Muscle of leg (tissue), 11 donors: ENCODE results near the gene ARAP1. TPM values are rescaled to one million over a fixed set of nuclear protein-coding genes. Genes with fewer than 3 reads are reported as not detected.

Experiments
- DNase-seq: peaks from one replicate; pipeline ENCODE4 v3.0.0; 2013
- H3K27ac ChIP-seq: one replicate; pipeline ENCODE4 v1.5.1; 2013; ENCODE audit warnings: mild to moderate bottlenecking, low read length, control low read depth
- H3K27me3 ChIP-seq: one replicate; pipeline ENCODE4 v1.6.1; 2013; ENCODE audit warnings: low read length; ENCODE audit not compliant: control insufficient read depth, insufficient read depth
- H3K36me3 ChIP-seq: one replicate; pipeline ENCODE4 v1.6.1; 2013; ENCODE audit warnings: low read length; ENCODE audit not compliant: control insufficient read depth, insufficient read depth
- H3K4me1 ChIP-seq: one replicate; pipeline ENCODE4 v1.6.1; 2013; ENCODE audit warnings: low read length; ENCODE audit not compliant: control insufficient read depth, insufficient read depth
- H3K4me3 ChIP-seq: one replicate; pipeline ENCODE4 v1.5.1; 2013; ENCODE audit warnings: low read length, control low read depth
- H3K9me3 ChIP-seq: replicated peaks from 2 replicates; pipeline ENCODE4 v1.6.1; 2013; ENCODE audit warnings: low read depth, low read length; ENCODE audit not compliant: control insufficient read depth
- WGBS: methylation state at CpG from one replicate; pipeline ENCODE4 v1.1.5; 2013; ENCODE audit warnings: missing lambda C conversion rate; ENCODE audit not compliant: insufficient coverage; 5-methylcytosine and 5-hydroxymethylcytosine counted together
- polyA plus RNA-seq, 8 donors: library from polyadenylated mRNA; unstranded; fragments of 120-200 nt; gene quantifications; one replicate each; pipeline versions ENCODE4 v1.2.1 to v1.2.3, GENCODE V29; 2013; ENCODE audit warnings: inconsistent platforms in 1 of 8, low replicate concordance in 1 of 8; ENCODE audit not compliant: insufficient read length in 8 of 8, insufficient read depth in 1 of 8
- total RNA-seq: library from RNA; stranded (reverse); fragments of 120-200 nt; gene quantifications from one replicate; pipeline ENCODE4 v1.2.4, GENCODE V29; 2013

Gene ARAP1
- total and polyA plus RNA-seq, 9 donors: 56.1 to 75.1 (median 62.8) TPM

GRCh38 chr11:72780296-72781062 lies 28.3 kb upstream of the ARAP1 start:
- Histone ChIP-seq H3K27me3 (peaks cover 13% of the 10 kb centered on the region), H3K4me1 (peaks cover 38% of the 10 kb centered on the region), H3K36me3 (peaks cover 4% of the 10 kb centered on the region), H3K4me3 (peak overlapping the region; percentile 40), H3K9me3 (no peaks in the 10 kb centered on the region), H3K27ac (no peak overlapping the region)
- 71% methylated on average over 7 of the region's 10 CpGs for WGBS
- DNase-seq: no peak

- Histone ChIP-seq H3K36me3 (peaks cover 4% of the 10 kb centered on the region), H3K4me3 (no peak overlapping the region), H3K27ac (no peak overlapping the region), H3K4me1 (peaks cover 44% of the 10 kb centered on the region), H3K27me3 (peaks cover 13% of the 10 kb centered on the region), H3K9me3 (no peaks in the 10 kb centered on the region)
- WGBS: 70% methylated on average over 2 of the region's 4 CpGs
- DNase-seq: no peak
Observed at GRCh38 chr11:72779495-72780128, 27.4 kb upstream of the ARAP1 start.

- 100% methylated on average over 1 of the region's 7 CpGs for WGBS
- no peaks in the 10 kb centered on the region for H3K9me3 ChIP-seq
- peaks cover 4% of the 10 kb centered on the region for H3K36me3 ChIP-seq
- peaks cover 13% of the 10 kb centered on the region for H3K27me3 ChIP-seq
- no peak overlapping the region for H3K4me3 ChIP-seq
- no peak overlapping the region for H3K27ac ChIP-seq
- no peak for DNase-seq
- H3K4me1 ChIP-seq: peaks cover 52% of the 10 kb centered on the region
Observed at GRCh38 chr11:72778535-72779494, 26.6 kb upstream of the ARAP1 start.

- Histone ChIP-seq H3K4me3 (no peak overlapping the region), H3K36me3 (peaks cover 4% of the 10 kb centered on the region), H3K27ac (no peak overlapping the region), H3K9me3 (no peaks in the 10 kb centered on the region), H3K4me1 (peaks cover 62% of the 10 kb centered on the region), H3K27me3 (peaks cover 13% of the 10 kb centered on the region)
- DNase-seq: no peak
- WGBS: no CpG with 5 or more reads among the region's 5 CpGs
Observed at GRCh38 chr11:72777755-72778278, 25.6 kb upstream of the ARAP1 start.

- no peak for DNase-seq
- 58% methylated on average over 3 of the region's 7 CpGs for WGBS
- H3K27me3 ChIP-seq: peaks cover 8% of the 10 kb centered on the region
- no peaks in the 10 kb centered on the region for H3K9me3 ChIP-seq
- H3K36me3 ChIP-seq: peaks cover 4% of the 10 kb centered on the region
- no peak overlapping the region for H3K27ac ChIP-seq
- no peak overlapping the region for H3K4me3 ChIP-seq
- peaks cover 65% of the 10 kb centered on the region for H3K4me1 ChIP-seq
Observed at GRCh38 chr11:72776844-72777754, 24.9 kb upstream of the ARAP1 start.

- no peaks in the 10 kb centered on the region for H3K9me3 ChIP-seq
- peaks cover 70% of the 10 kb centered on the region for H3K4me1 ChIP-seq
- 80% methylated on average over 6 of the region's 9 CpGs for WGBS
- no peak for DNase-seq
- H3K27ac ChIP-seq: no peak overlapping the region
- H3K4me3 ChIP-seq: no peak overlapping the region
- peaks cover 4% of the 10 kb centered on the region for H3K36me3 ChIP-seq
- peaks cover 7% of the 10 kb centered on the region for H3K27me3 ChIP-seq
Observed at GRCh38 chr11:72776117-72776843, 24.1 kb upstream of the ARAP1 start.

- no peak overlapping the region for H3K4me3 ChIP-seq
- H3K27me3 ChIP-seq: peaks cover under 1% of the 10 kb centered on the region
- no peaks in the 10 kb centered on the region for H3K9me3 ChIP-seq
- H3K4me1 ChIP-seq: peaks cover 66% of the 10 kb centered on the region
- 81% methylated on average over 7 of the region's 7 CpGs for WGBS
- H3K27ac ChIP-seq: no peak overlapping the region
- no peak for DNase-seq
- peaks cover 4% of the 10 kb centered on the region for H3K36me3 ChIP-seq
Observed at GRCh38 chr11:72775288-72776110, 23.3 kb upstream of the ARAP1 start.

GRCh38 chr11:72774499-72774898 lies 22.3 kb upstream of the ARAP1 start:
- H3K36me3 ChIP-seq: peaks cover 4% of the 10 kb centered on the region
- peaks cover 60% of the 10 kb centered on the region for H3K4me1 ChIP-seq
- H3K4me3 ChIP-seq: no peak overlapping the region
- peak overlapping the region; percentile 93 for H3K27ac ChIP-seq
- WGBS: 70% methylated on average over 4 of the region's 6 CpGs
- no peaks in the 10 kb centered on the region for H3K27me3 ChIP-seq
- no peak for DNase-seq
- no peaks in the 10 kb centered on the region for H3K9me3 ChIP-seq
